ENCODE results near the gene CSNK2A3.

Gene CSNK2A3

GRCh38 chr11:11320825-11321224 is 32.2 kb downstream of the CSNK2A3 start:
- no peaks in the 10 kb centered on the region for H3K36me3 ChIP-seq (replicated peaks; ENCODE audit: low read depth, low read length)
- H3K79me2 ChIP-seq (ENCODE audit: low read length), result no peaks in the 10 kb centered on the region
- no peak overlapping the region for H3K4me3 ChIP-seq (ENCODE audit: low read length)
- H3K4me1 ChIP-seq (ENCODE audit: low read length), result peaks cover 9% of the 10 kb centered on the region
- no peaks in the 10 kb centered on the region for H4K20me1 ChIP-seq (ENCODE audit: insufficient read depth, low read length)
- H3K27ac ChIP-seq (ENCODE audit: low read length), result no peak overlapping the region
- TF ChIP-seq EZH2phosphoT487 (IDR thresholded peaks at IDR 0.05; ENCODE audit: low read depth), result no peak
- no peak overlapping the region for H2AFZ ChIP-seq (ENCODE audit: low read depth, low read length)
- H3K27me3 ChIP-seq (ENCODE audit: low read depth, low read length), result peaks cover 11% of the 10 kb centered on the region; the same call in 1 of the 2 replicates
- H3K9me3 ChIP-seq (ENCODE audit: insufficient read depth, low read length), result no peaks in the 10 kb centered on the region
- no peak overlapping the region for H3K4me2 ChIP-seq (ENCODE audit: low read length)
- no peak overlapping the region for H3K9ac ChIP-seq (ENCODE audit: low read length)

GRCh38 chr11:11318961-11319360 is 34.1 kb downstream of the CSNK2A3 start:
- H3K79me2 ChIP-seq (ENCODE audit: low read length), result no peaks in the 10 kb centered on the region
- no peak overlapping the region for H3K4me3 ChIP-seq (ENCODE audit: low read length)
- H2AFZ ChIP-seq (ENCODE audit: low read depth, low read length), result no peak overlapping the region
- H3K9me3 ChIP-seq (ENCODE audit: insufficient read depth, low read length), result no peaks in the 10 kb centered on the region
- no peaks in the 10 kb centered on the region for H4K20me1 ChIP-seq (ENCODE audit: insufficient read depth, low read length)
- TF ChIP-seq CTCF (IDR thresholded peaks at IDR 0.05; ENCODE audit: low read depth, low read length), result no peak
- no peak for TF ChIP-seq EZH2phosphoT487 (IDR thresholded peaks at IDR 0.05; ENCODE audit: low read depth)
- peak overlapping the region; percentile 42 for H3K4me2 ChIP-seq (ENCODE audit: low read length)
- H3K27me3 ChIP-seq (ENCODE audit: low read depth, low read length), result peaks cover 11% of the 10 kb centered on the region; the same call in 1 of the 2 replicates
- H3K36me3 ChIP-seq (replicated peaks; ENCODE audit: low read depth, low read length), result no peaks in the 10 kb centered on the region
- H3K4me1 ChIP-seq (ENCODE audit: low read length), result peaks cover 9% of the 10 kb centered on the region
- H3K9ac ChIP-seq (ENCODE audit: low read length), result no peak overlapping the region
- H3K27ac ChIP-seq (ENCODE audit: low read length), result no peak overlapping the region

GRCh38 chr11:11318461-11318860 is 34.6 kb downstream of the CSNK2A3 start:
- Histone ChIP-seq H3K4me2 (ENCODE audit: low read length) (peak overlapping the region; percentile 42), H3K79me2 (ENCODE audit: low read length) (no peaks in the 10 kb centered on the region), H3K27me3 (ENCODE audit: low read depth, low read length) (peaks cover 9% of the 10 kb centered on the region; the same call in 1 of the 2 replicates)

GRCh38 chr11:11316651-11317230 is 36.3 kb downstream of the CSNK2A3 start:
- H4K20me1 ChIP-seq (ENCODE audit: insufficient read depth, low read length), result no peaks in the 10 kb centered on the region
- no peak overlapping the region for H3K9ac ChIP-seq (ENCODE audit: low read length)
- no peaks in the 10 kb centered on the region for H3K79me2 ChIP-seq (ENCODE audit: low read length)
- H3K4me2 ChIP-seq (ENCODE audit: low read length), result no peak overlapping the region
- H3K27ac ChIP-seq (ENCODE audit: low read length), result no peak overlapping the region
- TF ChIP-seq CTCF (IDR thresholded peaks at IDR 0.05; ENCODE audit: low read depth, low read length) (no peak), EZH2phosphoT487 (IDR thresholded peaks at IDR 0.05; ENCODE audit: low read depth) (no peak)
- H3K27me3 ChIP-seq (ENCODE audit: low read depth, low read length), result peaks cover 7% of the 10 kb centered on the region; the same call in 1 of the 2 replicates
- H3K4me1 ChIP-seq (ENCODE audit: low read length), result peaks cover 9% of the 10 kb centered on the region
- no peak overlapping the region for H3K4me3 ChIP-seq (ENCODE audit: low read length)
- H2AFZ ChIP-seq (ENCODE audit: low read depth, low read length), result no peak overlapping the region
- no peaks in the 10 kb centered on the region for H3K36me3 ChIP-seq (replicated peaks; ENCODE audit: low read depth, low read length)
- no peaks in the 10 kb centered on the region for H3K9me3 ChIP-seq (ENCODE audit: insufficient read depth, low read length)

More at GRCh38 chr11:11318461-11318860, 34.6 kb downstream of the CSNK2A3 start:
- H3K9ac ChIP-seq (ENCODE audit: low read length), result no peak overlapping the region
- H2AFZ ChIP-seq (ENCODE audit: low read depth, low read length), result no peak overlapping the region
- no peaks in the 10 kb centered on the region for H3K36me3 ChIP-seq (replicated peaks; ENCODE audit: low read depth, low read length)
- H3K9me3 ChIP-seq (ENCODE audit: insufficient read depth, low read length), result no peaks in the 10 kb centered on the region
- H3K4me3 ChIP-seq (ENCODE audit: low read length), result no peak overlapping the region
- H3K4me1 ChIP-seq (ENCODE audit: low read length), result peaks cover 9% of the 10 kb centered on the region
- TF ChIP-seq EZH2phosphoT487 (IDR thresholded peaks at IDR 0.05; ENCODE audit: low read depth) (no peak), CTCF (IDR thresholded peaks at IDR 0.05; ENCODE audit: low read depth, low read length) (no peak)
- H3K27ac ChIP-seq (ENCODE audit: low read length), result no peak overlapping the region
- H4K20me1 ChIP-seq (ENCODE audit: insufficient read depth, low read length), result no peaks in the 10 kb centered on the region
